IgD-negative memory B cell (primary cell): ENCODE measurements around the gene SMIM10. TPM values are rescaled to one million over a fixed set of nuclear protein-coding genes. Genes with fewer than 3 reads are reported as not detected.
"Not testable (repeated sequence)": the region's sequence is repeated elsewhere in the genome, so short reads cannot be mapped to it uniquely, and the experiment has no call there.

Experiments
- H3K27ac Mint-ChIP-seq, 3 donors: one replicate each; pipeline ENCODE4 v1.8.0; 2020 to 2022; ENCODE audit warnings: mild to moderate bottlenecking in 3 of 3, mixed read lengths in 3 of 3, moderate library complexity in 1 of 3
- H3K27me3 Mint-ChIP-seq: one replicate; pipeline ENCODE4 v1.8.0; 2021; ENCODE audit warnings: mixed read lengths
- H3K36me3 Mint-ChIP-seq: one replicate; pipeline ENCODE4 v1.8.0; 2020; ENCODE audit warnings: mild to moderate bottlenecking, mixed read lengths
- H3K4me1 Mint-ChIP-seq, 3 donors: one replicate each; pipeline ENCODE4 v1.8.0; 2020 to 2022; ENCODE audit warnings: mixed read lengths in 3 of 3, mild to moderate bottlenecking in 1 of 3
- H3K4me3 Mint-ChIP-seq, 4 donors: one replicate each; pipeline ENCODE4 v1.8.0; 2020 to 2022; ENCODE audit warnings: mild to moderate bottlenecking in 4 of 4, mixed read lengths in 4 of 4, moderate library complexity in 3 of 4
- H3K9me3 Mint-ChIP-seq, 3 donors: one replicate each; pipeline ENCODE4 v1.8.0; 2020 to 2021; ENCODE audit warnings: mixed read lengths in 3 of 3, mild to moderate bottlenecking in 1 of 3
- polyA plus RNA-seq: library from polyadenylated mRNA; unstranded; fragments of 300-500 nt; fragmentation: Illumina TruSeq; gene quantifications from one replicate; pipeline ENCODE4 v1.2.3, GENCODE V29; 2021

SMIM10 gene
- not detected for polyA plus RNA-seq

GRCh38 chrX:134990801-134991481, at the start of gene SMIM10:
TSS of gene SMIM10 (plus strand) at chrX:134990991. CDS start at chrX:134991096, 105 bp downstream.
- peak within 1 kb of the TSS in 1 of 3 donors; percentile 24 for H3K27ac Mint-ChIP-seq
- H3K9me3 Mint-ChIP-seq: no peaks in the 10 kb centered on the region
- H3K36me3 Mint-ChIP-seq: no peaks in the 10 kb centered on the region
- H3K4me3 Mint-ChIP-seq: peak within 1 kb of the TSS; percentile 31 to 88 (median 74)
- peaks cover 27% of the 10 kb centered on the region for H3K27me3 Mint-ChIP-seq
- peaks cover 0 to 5% (median 0%) of the 10 kb centered on the region in 3 donors for H3K4me1 Mint-ChIP-seq

DNA sequence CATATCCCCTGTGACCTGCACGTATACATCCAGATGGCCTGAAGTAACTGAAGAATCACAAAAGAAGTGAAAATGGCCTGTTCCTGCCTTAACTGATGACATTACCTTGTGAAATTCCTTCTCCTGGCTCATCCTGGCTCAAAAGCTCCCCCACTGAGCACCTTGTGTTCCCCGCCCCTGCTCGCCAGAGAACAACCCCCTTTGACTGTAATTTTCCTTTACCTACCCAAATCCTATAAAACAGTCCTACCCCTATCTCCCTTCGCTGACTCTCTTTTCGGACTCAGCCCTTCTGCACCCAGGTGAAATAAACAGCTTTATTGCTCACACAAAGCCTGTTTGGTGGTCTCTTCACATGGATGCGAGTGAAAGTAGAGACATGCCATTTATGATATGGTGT, 44.4 kb upstream of the SMIM10 start:
- H3K4me1 Mint-ChIP-seq, H3K27me3 Mint-ChIP-seq, H3K36me3 Mint-ChIP-seq, H3K27ac Mint-ChIP-seq, H3K4me3 Mint-ChIP-seq, H3K9me3 Mint-ChIP-seq: not testable (repeated sequence)

GRCh38 chrX:134948333-134949241, 42.2 kb upstream of the SMIM10 start:
- peaks cover 0 to 2% (median 0%) of the 10 kb centered on the region in 3 donors for H3K9me3 Mint-ChIP-seq
- H3K4me3 Mint-ChIP-seq: no peak overlapping the region
- no peaks in the 10 kb centered on the region for H3K36me3 Mint-ChIP-seq
- no peaks in the 10 kb centered on the region for H3K4me1 Mint-ChIP-seq
- H3K27ac Mint-ChIP-seq: peak overlapping the region in 1 of 3 donors; percentile 81
- peaks cover 1% of the 10 kb centered on the region for H3K27me3 Mint-ChIP-seq

DNA sequence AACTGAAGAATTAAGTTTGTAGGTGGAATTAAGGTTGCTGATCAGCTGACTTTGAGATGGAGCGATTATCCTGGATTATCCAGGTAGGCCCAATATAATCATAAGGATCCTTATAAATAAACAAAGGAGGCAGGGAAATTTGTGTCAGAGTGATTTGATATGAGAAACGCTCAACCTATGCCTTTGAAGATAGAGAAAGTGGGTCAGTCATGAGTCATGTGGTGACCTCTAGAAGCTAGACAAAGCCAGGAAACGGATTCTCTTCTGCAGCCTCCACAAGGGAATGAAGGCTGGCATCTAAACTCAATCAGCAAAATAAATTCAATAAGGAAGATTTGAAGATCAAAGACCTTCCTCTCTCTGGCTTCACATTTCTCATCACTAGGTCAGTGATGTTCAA, 41.5 kb upstream of the SMIM10 start:
- Mint-ChIP-seq H3K27ac (no peak overlapping the region), H3K4me1 (no peaks in the 10 kb centered on the region), H3K9me3 (peaks cover 0 to 2% (median 0%) of the 10 kb centered on the region in 3 donors), H3K36me3 (no peaks in the 10 kb centered on the region), H3K4me3 (no peak overlapping the region), H3K27me3 (peaks cover 1% of the 10 kb centered on the region)

- Mint-ChIP-seq H3K4me1 (no peaks in the 10 kb centered on the region), H3K4me3 (no peak overlapping the region)
Observed at GRCh38 chrX:134957836-134958235, 33.0 kb upstream of the SMIM10 start.

GRCh38 chrX:134960366-134960765, 30.4 kb upstream of the SMIM10 start:
- not testable (repeated sequence) for H3K9me3 Mint-ChIP-seq, H3K27ac Mint-ChIP-seq, H3K4me3 Mint-ChIP-seq, H3K36me3 Mint-ChIP-seq, H3K4me1 Mint-ChIP-seq, H3K27me3 Mint-ChIP-seq

More at GRCh38 chrX:134957836-134958235, 33.0 kb upstream of the SMIM10 start:
- peaks cover 2% of the 10 kb centered on the region for H3K27me3 Mint-ChIP-seq
- no peaks in the 10 kb centered on the region for H3K36me3 Mint-ChIP-seq
- H3K9me3 Mint-ChIP-seq: no peaks in the 10 kb centered on the region
- peak overlapping the region in 1 of 3 donors; percentile 43 for H3K27ac Mint-ChIP-seq

DNA sequence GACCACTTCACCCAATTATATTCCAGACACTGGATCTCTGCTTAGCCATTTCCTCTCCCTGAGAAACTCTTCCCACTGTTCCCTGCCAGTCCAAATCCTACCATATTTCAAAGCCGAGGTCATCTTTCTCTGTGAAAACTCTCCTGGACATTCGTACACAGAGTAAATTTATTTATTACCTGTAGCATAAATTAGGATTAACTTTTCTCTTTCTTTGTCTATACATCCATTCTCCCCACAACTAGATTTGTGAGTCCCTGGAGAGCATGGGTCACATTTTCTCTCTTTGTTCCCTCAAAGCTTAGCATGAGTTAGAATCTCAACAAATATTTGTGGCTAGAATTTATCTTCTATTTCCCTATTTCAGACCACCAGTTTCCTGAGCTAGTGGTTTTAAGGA, 27.8 kb upstream of the SMIM10 start:
- Mint-ChIP-seq H3K4me3 (no peak overlapping the region), H3K9me3 (no peaks in the 10 kb centered on the region), H3K27me3 (peaks cover 8% of the 10 kb centered on the region), H3K4me1 (no peaks in the 10 kb centered on the region), H3K36me3 (no peaks in the 10 kb centered on the region), H3K27ac (no peak overlapping the region)

DNA sequence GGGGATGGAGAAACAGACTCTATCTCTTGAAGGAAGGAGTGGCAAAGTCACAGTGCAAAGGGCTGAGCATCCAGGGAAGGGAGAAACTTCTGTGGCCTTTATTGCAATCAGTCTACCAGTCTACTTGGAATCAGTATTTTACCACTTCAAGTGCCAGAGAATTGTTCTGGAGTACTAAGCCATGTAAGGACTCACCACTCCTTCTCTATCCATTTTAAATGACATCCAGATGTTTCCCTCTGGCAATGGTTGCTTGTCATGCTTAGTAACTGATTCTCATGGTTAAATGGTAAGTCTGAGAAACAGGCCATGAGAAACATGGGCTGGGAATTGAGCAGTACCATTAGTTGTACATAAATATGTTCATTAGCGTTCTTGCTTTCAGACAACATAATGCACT, 21.1 kb upstream of the SMIM10 start:
- H3K4me3 Mint-ChIP-seq: no peak overlapping the region
- no peaks in the 10 kb centered on the region for H3K9me3 Mint-ChIP-seq
- no peaks in the 10 kb centered on the region for H3K4me1 Mint-ChIP-seq
- H3K36me3 Mint-ChIP-seq: no peaks in the 10 kb centered on the region
- peaks cover 10% of the 10 kb centered on the region for H3K27me3 Mint-ChIP-seq
- no peak overlapping the region for H3K27ac Mint-ChIP-seq

GRCh38 chrX:134971926-134972325, 18.9 kb upstream of the SMIM10 start:
- no peaks in the 10 kb centered on the region for H3K36me3 Mint-ChIP-seq
- H3K9me3 Mint-ChIP-seq: peaks cover 0 to 2% (median 0%) of the 10 kb centered on the region in 3 donors
- no peak overlapping the region for H3K27ac Mint-ChIP-seq
- no peaks in the 10 kb centered on the region for H3K4me1 Mint-ChIP-seq
- H3K4me3 Mint-ChIP-seq: no peak overlapping the region
- peaks cover 8% of the 10 kb centered on the region for H3K27me3 Mint-ChIP-seq

DNA sequence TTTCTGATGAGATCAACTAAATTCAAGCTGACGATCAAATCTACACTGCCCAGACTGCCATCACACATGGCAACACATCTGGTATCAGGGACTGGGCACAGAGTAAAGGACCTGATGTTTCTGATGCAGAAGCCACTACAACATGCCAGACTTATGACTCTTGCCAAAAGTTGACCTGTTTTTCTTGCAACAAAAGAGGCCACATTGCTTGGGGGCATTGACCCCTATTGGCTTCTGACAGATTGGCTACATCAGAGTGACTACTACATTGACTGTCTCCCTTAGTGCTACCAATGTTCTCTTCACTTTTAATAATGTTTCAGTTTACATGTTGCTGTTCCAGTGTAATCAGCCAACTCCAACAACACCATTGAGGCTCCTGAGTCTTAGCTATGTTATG, 15.3 kb upstream of the SMIM10 start:
- no peak overlapping the region for H3K27ac Mint-ChIP-seq
- peaks cover 4% of the 10 kb centered on the region for H3K27me3 Mint-ChIP-seq

DNA sequence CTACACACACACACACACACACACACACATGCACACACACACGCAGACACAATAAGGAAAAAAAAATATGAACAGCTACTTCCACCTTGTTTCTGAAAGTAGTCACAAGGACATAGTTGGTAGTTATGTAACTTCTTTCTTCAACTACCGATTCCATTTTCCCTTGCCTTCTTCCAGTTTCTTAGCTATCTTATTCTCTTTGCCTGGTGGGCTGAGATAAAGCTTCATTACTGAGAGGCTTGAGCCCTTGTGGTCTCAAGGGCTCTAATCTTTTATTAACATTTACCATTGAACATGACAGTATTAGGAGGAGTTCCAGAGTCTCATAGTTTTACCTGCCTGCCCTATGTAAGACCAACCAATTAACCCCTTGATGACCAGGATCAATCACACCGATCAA, 8.9 kb upstream of the SMIM10 start:
- no peak overlapping the region for H3K4me3 Mint-ChIP-seq

More for the DNA sequence above, 15.3 kb upstream of the SMIM10 start:
- Mint-ChIP-seq H3K9me3 (peaks cover 0 to 2% (median 0%) of the 10 kb centered on the region in 3 donors), H3K4me3 (no peak overlapping the region), H3K36me3 (no peaks in the 10 kb centered on the region), H3K4me1 (no peaks in the 10 kb centered on the region)

DNA sequence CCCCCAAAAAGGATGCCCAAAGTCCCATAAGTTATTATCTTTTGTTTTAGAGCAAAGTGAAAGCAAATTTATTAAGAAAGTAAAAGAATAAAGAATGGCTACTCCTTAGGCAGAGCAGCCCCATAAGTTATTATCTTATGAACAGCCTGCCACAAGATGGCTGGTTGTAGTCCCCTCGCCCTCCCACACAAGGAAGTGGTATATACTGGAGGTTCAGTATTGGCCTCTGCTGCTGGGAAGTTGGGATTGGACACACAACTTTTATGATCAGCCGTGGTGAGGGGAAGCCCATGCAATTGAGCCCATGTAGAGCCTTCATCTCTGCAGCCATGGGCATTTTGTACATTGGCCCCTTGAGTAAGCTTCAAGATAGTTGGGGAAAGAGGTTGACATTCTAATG, 8.0 kb upstream of the SMIM10 start:
- H3K4me3 Mint-ChIP-seq: no peak overlapping the region
- H3K4me1 Mint-ChIP-seq: no peaks in the 10 kb centered on the region
- H3K27me3 Mint-ChIP-seq: peaks cover 3% of the 10 kb centered on the region
- H3K9me3 Mint-ChIP-seq: no peaks in the 10 kb centered on the region
- no peak overlapping the region for H3K27ac Mint-ChIP-seq
- no peaks in the 10 kb centered on the region for H3K36me3 Mint-ChIP-seq

More for the DNA sequence above, 8.9 kb upstream of the SMIM10 start:
- Mint-ChIP-seq H3K4me1 (no peaks in the 10 kb centered on the region), H3K27me3 (peaks cover 3% of the 10 kb centered on the region), H3K9me3 (no peaks in the 10 kb centered on the region), H3K27ac (no peak overlapping the region), H3K36me3 (no peaks in the 10 kb centered on the region)

- no peak overlapping the region for H3K27ac Mint-ChIP-seq
- peaks cover 13% of the 10 kb centered on the region for H3K27me3 Mint-ChIP-seq
- no peaks in the 10 kb centered on the region for H3K36me3 Mint-ChIP-seq
- H3K4me3 Mint-ChIP-seq: no peak overlapping the region
- peaks cover 0 to 5% (median 0%) of the 10 kb centered on the region in 3 donors for H3K4me1 Mint-ChIP-seq
- no peaks in the 10 kb centered on the region for H3K9me3 Mint-ChIP-seq
Observed at GRCh38 chrX:134985479-134985878, 5.3 kb upstream of the SMIM10 start.

DNA sequence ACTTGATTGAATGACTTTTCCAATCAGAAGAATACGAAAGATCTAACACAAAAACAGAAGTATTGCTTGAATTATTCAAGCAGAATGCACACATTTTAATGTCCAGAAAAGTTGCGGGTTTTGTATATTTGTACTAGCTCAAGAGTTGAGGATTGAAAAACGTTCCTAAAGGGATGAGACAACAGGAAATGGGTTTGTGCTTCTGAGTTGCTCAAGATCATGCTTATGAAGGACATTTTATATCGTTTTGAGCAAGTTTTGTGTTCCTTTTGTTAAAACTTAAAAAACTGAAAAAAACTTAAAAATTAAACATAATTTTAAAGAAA, 353 bp upstream of the SMIM10 start:
- no peaks in the 10 kb centered on the region for H3K36me3 Mint-ChIP-seq

GRCh38 chrX:134997646-134998045, 6.9 kb downstream of the SMIM10 start:
- no peak overlapping the region for H3K4me3 Mint-ChIP-seq
- H3K9me3 Mint-ChIP-seq: no peaks in the 10 kb centered on the region

More for the DNA sequence above, 353 bp upstream of the SMIM10 start:
- peaks cover 0 to 5% (median 0%) of the 10 kb centered on the region in 3 donors for H3K4me1 Mint-ChIP-seq
- peaks cover 27% of the 10 kb centered on the region for H3K27me3 Mint-ChIP-seq
- H3K9me3 Mint-ChIP-seq: no peaks in the 10 kb centered on the region
- no peak overlapping the region for H3K27ac Mint-ChIP-seq
- H3K4me3 Mint-ChIP-seq: peak overlapping the region in 1 of 4 donors; percentile 5

More at GRCh38 chrX:134997646-134998045, 6.9 kb downstream of the SMIM10 start:
- Mint-ChIP-seq H3K27ac (no peak overlapping the region), H3K27me3 (peaks cover 2% of the 10 kb centered on the region), H3K4me1 (peaks cover 0 to 3% (median 0%) of the 10 kb centered on the region in 3 donors), H3K36me3 (no peaks in the 10 kb centered on the region)
